Dedifferentiated amniotic fluid mesenchymal stem cell (primary cell): ENCODE measurements around the gene NPL.

Experiments used
- DNase-seq: peaks from one replicate; pipeline ENCODE4 v3.0.0-alpha.2; 2016; ENCODE audit errors: extremely low spot score

The NPL gene

DNA sequence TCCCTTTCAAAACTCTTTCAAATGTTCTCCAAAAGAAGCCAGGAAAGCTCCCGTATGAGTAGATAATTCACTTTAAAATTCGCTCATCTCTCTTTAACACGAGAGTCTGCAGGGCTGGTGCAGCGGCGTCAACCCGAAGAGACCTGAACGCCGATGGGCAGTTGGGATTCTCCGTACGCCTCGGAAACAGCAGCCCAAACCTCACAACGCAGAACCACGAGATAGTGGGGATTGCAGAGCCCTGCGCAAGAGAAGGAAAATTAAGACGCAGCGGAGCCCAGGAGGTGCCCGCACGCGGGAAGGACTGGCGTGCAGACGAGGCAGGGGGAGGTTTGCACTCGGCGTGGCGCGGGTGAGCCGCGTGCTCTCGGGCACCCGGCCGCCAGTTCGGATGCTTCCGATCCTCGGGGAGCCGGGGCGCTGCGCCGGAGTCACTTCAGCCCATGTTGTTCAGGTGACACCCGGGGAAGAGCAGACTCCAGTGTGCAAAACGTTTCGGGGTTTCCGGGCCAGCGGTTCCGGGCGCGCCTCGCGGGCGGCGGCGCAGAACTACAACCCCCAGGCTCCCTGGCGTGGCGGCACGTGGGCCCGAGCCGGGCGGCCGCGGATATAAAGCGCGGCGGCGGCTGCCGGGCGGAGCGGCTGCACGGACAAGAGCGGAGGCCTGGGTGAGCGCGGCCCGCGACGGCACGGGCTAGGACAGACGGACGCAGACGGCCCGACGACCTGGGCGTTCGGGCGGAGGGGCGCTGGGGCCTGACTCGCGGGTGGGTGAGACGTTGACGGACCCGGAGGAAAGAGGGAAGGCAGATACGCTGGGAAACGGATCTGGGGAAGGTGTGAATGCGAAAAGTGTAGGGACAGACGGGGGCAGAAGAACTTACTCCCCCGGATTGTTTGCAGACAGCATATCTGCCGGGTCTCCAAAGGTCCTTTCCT is at the start of gene NPL:
Gene NPL (plus strand): TSS at position 636 of the 939 bp plus-strand sequence. CDS start 4,599 bp downstream, outside the sequence.
- DNase-seq = peak; percentile 61

DNA sequence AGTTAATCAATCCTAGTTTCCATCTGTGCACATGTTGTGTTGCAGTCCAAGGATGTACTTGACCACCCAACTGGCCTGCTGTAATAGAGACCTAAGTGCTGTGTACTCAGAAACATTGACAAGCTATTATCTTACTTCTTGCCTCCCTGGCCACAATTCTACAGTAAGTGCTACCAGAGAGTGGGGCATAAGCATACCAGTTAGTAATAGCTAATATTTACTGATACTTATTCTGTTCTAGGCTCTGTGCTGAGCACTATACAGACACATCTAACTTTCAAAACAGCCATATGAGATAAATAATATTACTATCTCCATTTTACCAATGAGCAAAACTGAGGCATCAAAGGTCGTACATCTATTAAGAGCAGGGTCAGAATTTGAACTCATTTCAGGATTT is 49.5 kb upstream of the NPL start:
- DNase-seq = no peak

- no peak for DNase-seq
Observed at GRCh38 chr1:182742780-182743179, 46.8 kb upstream of the NPL start.

- no peak for DNase-seq
Observed at GRCh38 chr1:182752077-182752988, 37.2 kb upstream of the NPL start.

GRCh38 chr1:182754087-182754486 is 35.5 kb upstream of the NPL start:
- DNase-seq = no peak

- DNase-seq = no peak
Observed at GRCh38 chr1:182754543-182755314, 34.8 kb upstream of the NPL start.

- no peak for DNase-seq
Observed at GRCh38 chr1:182755632-182756031, 33.9 kb upstream of the NPL start.

DNA sequence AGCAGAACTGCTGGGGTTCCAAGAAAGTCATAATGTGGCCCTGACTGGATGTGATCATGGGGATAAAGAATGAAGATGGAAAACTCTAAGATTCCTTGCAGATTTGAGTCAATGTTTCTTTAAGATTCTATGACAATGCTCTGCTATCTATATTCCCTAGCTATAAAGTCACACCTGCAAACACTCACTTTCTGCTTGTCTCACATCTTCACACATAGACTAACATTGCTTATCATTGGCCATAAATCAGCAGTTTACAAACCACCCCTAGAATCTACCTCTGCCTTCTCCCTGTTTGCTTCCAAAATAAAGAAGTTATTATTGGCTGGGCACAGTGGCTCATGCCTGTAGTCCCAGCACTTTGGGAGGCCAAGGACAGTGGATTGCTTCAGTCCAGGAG is 33.1 kb upstream of the NPL start:
- no peak for DNase-seq

- DNase-seq = no peak
Observed at GRCh38 chr1:182761396-182762395, 27.9 kb upstream of the NPL start.

DNA sequence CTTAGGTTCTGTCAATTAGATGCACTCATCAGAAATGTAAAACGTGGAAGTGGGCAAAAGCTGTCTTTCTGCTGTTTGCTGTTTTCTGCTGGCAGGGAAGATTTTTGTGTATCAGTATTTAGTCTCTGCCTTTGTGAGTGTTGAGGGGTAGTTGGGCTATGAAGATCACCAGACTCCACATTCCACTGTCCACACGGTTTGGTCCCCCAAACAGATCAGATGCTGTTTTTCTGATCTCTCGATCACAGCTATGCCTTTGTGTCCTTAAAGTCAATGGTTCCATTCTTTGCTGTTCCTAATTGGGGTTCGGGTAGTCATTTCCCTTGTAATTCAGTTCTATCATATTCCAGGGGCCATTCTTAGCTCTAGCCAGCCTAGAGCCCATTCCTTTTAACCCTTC is 27.0 kb upstream of the NPL start:
- no peak for DNase-seq

- DNase-seq = no peak
Observed at GRCh38 chr1:182764029-182764727, 25.4 kb upstream of the NPL start.

DNA sequence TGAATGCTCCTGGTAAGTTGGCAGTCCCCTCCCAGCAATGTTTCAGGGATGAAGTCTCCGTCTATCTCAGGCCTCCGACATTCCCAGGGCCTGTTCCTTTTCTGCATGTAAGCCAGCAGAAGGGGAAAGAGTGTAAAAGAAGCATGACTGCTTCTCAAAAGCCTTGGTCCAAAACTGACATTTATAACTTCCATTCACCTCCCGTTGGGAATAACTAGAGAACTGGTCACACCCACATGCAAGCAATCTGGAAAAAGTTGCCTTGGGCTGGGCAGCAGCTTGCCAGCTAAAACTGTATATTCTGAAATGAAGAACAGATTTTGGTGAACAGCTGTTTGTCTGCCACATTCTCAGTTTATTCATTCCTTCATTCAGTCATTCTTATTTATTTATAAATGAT is 24.2 kb upstream of the NPL start:
- DNase-seq = peak; percentile 66

DNA sequence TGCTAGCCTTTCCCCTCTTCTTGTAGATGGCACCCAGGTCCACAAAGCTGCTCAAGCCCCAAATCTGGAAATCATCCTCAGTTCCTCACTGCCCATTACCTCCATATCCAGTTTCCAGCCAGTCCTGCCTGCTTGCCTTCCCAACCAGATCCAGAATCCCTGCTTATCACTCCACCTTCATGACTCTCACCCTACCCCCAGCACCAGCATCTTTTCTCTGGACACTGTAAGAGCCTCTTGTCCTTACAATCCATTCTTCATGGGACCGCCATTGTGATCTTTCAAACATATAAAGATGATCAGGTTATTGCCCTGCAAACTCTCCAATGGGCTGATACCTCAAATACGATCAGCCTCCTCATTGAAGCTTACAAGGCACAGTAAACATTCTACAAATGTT is 23.5 kb upstream of the NPL start:
- no peak for DNase-seq

DNA sequence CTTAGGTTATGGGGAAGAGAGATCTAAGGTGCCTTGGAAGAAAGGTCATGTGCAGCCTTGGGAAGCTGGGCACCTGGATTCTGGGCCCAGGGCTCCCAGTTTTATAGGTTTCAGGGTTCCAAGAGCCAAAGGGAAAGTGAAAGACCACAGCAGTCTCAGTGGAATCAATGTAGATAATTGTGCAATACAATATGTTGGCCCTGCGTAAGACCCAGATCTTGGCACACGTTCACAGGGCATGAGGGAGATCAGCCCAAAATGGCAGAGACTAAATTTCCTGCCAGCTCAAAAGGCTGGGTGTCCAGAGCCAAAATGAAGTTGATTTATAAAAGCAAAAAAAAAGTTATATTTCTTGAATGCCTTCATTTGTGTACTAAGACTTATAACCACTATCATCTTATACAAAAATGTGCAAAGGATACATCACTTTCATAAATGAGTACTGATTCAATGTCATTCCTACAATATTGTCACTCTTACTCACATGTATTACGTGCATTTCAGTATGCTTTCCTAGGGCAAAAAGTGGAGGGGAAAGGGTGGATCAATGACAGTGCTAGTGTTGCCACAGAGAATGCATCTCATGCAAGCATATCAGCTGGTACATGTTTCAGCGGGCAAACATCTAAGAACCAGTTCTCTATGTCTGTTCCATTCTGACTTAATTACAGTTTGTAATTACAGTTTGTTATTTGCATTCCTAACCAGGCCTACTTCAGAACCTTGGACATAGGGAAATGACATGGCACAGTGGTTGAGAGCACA is 22.5 kb upstream of the NPL start:
- DNase-seq = no peak

DNA sequence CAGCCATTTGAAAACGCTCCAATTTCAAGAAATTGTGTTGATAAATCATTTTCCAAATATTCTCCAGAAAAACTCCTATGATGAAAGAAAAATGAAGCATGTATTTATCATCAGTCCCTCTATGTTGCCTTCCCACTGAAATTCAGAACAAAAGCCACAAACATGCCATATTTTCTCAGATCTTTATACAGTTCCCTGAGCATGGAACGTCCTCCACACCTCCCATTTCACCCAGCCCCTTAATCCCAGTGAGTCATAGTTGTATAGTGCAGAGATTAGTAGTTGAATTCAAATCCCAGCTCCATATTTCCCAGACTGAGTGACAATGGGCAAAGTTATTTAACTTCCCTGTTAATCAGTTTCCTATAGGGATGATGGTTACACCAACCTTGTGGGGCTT is 20.6 kb upstream of the NPL start:
- peak; percentile 34 for DNase-seq

DNA sequence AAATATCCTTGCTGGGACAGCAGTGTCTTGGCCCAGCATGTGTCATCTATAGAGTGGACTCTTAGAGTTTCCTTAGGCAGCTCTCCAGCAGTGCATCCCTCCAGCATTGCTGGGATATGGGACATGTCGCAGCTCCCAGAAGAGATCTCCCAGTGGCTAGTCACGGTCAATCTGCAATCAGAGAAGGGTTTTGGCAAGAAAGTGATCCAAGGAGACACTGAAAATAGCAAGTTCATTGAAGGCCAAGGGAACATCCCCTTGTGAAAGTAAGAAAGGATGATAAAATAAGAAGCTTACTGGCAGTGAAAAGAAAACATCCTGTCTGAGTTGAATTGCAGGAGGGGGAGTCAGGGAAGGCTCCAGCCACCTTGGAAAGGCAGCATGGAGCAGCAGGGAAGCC is 19.3 kb upstream of the NPL start:
- no peak for DNase-seq

DNA sequence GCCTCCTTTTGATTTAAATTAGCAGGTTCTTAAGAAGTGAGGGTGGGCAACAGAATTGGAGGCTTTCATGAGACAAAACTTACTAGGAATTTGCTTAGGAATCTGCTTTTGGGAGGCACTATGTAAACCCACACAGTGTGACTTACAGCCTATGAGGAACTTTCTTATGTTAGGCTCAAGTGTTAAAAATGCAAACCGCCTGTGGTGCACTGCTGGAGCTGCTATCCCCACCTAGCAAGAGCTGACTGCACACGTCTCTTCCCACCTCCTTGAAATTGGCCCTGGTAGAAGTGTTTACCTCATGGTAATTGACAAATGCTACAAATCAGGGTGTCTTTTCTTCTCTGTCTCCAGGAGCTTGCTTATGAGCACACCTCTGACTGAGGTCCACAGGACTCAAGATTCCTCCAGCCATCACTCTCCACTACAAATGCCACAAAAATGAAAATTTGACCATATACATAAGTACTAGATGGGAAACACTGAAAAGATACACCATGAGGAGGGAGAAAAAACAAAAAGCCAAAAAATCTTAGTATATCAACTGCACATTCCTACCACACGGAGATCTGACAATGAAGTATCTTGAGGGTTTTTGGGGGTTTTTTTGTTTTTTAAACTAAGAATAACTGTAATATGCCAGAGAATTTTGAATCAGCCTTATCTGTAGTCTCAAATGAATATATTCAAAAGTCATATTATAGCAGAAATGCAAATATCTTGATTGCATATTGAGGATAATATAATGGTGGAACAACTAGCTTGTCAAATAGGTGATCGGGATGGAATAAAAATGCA is 18.2 kb upstream of the NPL start:
- DNase-seq = no peak

DNA sequence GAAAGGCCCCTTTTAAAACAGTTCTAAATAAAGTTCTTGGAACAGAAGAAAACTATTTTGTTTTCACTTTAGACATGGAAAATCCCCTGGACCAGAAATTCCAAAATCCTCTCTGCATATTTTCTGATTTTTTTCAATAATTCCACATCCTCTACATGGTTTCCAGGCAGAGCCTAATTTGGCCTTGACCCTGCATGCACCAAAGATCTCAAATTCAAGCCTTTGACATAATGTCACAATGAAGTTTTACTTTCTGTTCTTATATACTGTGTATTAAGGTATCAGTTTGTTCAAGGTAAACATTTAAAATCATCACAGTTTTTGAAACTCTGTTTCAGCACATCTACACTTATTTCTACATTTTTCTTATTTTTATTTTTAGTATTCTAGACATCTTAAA is 12.2 kb upstream of the NPL start:
- DNase-seq = no peak
